Fibroblast of peridontal ligament (primary cell): ENCODE data around the gene GOLGA6L9.
"Not testable (repeated sequence)": the region's sequence is repeated elsewhere in the genome, so short reads cannot be mapped to it uniquely, and the experiment has no call there.

Experiments
- DNase-seq: peaks from one replicate; pipeline ENCODE4 v3.0.0-alpha.2; 2010; ENCODE audit errors: extremely low read depth

The GOLGA6L9 gene

GRCh38 chr15:82468205-82468604, 38.6 kb downstream of the GOLGA6L9 start:
- not testable (repeated sequence) for DNase-seq

- DNase-seq = not testable (repeated sequence)
Observed at GRCh38 chr15:82469381-82469780, 39.8 kb downstream of the GOLGA6L9 start.

GRCh38 chr15:82472269-82472982, 42.8 kb downstream of the GOLGA6L9 start:
- DNase-seq = not testable (repeated sequence)

- DNase-seq = not testable (repeated sequence)
Observed at GRCh38 chr15:82474596-82475325, 45.1 kb downstream of the GOLGA6L9 start.

- DNase-seq = not testable (repeated sequence)
Observed at GRCh38 chr15:82475345-82475967, 45.8 kb downstream of the GOLGA6L9 start.

GRCh38 chr15:82476697-82477342, 47.2 kb downstream of the GOLGA6L9 start:
- DNase-seq = not testable (repeated sequence)

- not testable (repeated sequence) for DNase-seq
Observed at GRCh38 chr15:82477343-82478057, 47.9 kb downstream of the GOLGA6L9 start.
